GM18505 (cell line): Measurements from ENCODE around the gene RBM17.
"Not testable (repeated sequence)": the region's sequence is repeated elsewhere in the genome, so short reads cannot be mapped to it uniquely, and the experiment has no call there.

Experiments
- ATAC-seq: cut with Tn5 transposase; IDR thresholded peaks from one replicate; pipeline ENCODE4 v1.9.1; 2021; ENCODE audit not compliant: unreplicated experiment
- POLR2A ChIP-seq: IDR thresholded peaks from 4 replicates; pipeline ENCODE4 v1.6.1; 2011; ENCODE audit warnings: borderline replicate concordance; ENCODE audit not compliant: insufficient read depth, insufficient read length; ENCODE audit errors: extremely low read depth

RBM17 gene

GRCh38 chr10:6136215-6137201 lies 47.7 kb downstream of the RBM17 start:
- TF ChIP-seq POLR2A = no peak
- peak; percentile 50 for ATAC-seq

GRCh38 chr10:6138456-6138855 lies 49.6 kb downstream of the RBM17 start:
- TF ChIP-seq POLR2A = no peak
- ATAC-seq = no peak

DNA sequence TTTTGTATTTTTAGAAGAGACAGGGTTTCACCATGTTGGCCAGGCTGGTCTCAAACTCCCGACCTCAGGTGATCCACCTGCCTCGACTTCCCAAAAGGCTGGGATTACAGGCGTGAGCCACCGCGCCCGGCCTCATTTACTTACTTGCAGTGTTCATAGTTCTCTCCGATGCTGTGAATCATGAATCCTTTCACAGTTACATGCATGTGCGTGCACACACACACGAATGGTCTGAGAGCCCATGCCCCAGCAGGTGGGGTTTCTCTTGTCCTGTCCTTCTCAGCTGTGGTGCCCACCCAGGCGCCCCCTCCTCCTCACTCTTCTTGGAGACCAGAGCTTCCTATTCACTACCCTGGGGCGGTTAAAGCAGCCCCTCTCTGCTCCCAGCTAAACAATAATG lies 50.6 kb downstream of the RBM17 start:
- no peak for ATAC-seq
- no peak for TF ChIP-seq POLR2A

GRCh38 chr10:6140141-6140841 lies 51.5 kb downstream of the RBM17 start:
- ATAC-seq = no peak
- TF ChIP-seq POLR2A = no peak

DNA sequence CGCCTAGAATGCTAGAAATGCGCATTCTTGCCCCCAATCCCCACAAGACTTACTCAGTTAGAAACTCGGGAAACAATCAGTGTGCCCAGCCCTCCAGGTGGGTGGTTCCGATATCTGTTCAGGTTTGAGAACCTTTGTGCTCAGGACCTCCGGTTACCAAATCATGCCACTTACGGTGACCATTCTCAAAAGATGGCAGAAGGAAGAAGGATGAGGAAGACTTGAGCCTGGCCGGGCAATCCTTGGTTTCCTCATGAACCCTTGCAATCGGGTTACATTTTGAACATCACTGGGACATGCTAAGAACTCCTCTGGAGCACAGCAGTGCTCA lies 52.1 kb downstream of the RBM17 start:
- no peak for TF ChIP-seq POLR2A
- peak; percentile 2 for ATAC-seq

GRCh38 chr10:6141296-6142151 lies 52.7 kb downstream of the RBM17 start:
- no peak for TF ChIP-seq POLR2A
- ATAC-seq = peak; percentile 44

DNA sequence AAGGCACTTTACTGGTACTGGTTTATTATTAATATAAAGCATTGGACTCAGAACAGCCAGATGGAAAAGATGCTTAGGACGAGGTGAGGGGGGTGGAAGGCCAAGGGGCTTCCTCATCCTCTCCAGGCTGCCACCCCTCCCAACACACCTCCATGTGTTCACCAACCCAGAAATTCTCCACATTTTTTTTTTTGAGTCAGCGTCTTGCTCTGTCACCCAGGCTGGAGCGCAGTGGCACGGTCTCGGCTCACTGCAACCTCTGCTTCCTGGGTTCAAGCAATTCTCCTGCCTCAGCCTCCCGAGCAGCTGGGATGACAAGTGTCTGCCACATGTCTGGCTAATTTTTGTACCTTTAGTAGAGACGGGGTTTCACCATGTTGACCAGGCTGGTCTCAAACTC lies 53.4 kb downstream of the RBM17 start:
- ATAC-seq = not testable (repeated sequence)

DNA sequence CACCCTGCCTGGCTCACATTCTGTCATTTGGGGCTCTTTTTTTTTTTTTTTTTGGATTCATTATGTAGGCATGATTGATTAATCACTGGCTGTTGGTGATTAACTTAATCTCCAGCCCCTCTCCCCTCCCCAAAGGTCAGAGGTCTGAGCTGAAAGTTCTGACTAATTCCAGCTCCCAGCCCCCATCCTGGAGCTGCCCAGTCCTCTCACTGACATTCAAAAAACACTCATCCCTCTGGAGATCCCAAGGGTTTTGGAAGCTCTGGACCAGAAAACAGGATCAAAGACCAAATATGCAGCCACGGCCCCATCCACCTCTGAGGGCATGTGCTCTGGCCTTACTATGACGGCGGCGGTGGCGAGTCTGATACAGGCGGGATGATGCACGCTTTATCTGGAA lies 53.8 kb downstream of the RBM17 start:
- TF ChIP-seq POLR2A = no peak
- ATAC-seq = no peak

GRCh38 chr10:6143181-6143580 lies 54.3 kb downstream of the RBM17 start:
- ATAC-seq = no peak
- no peak for TF ChIP-seq POLR2A

GRCh38 chr10:6144406-6145165 lies 55.8 kb downstream of the RBM17 start:
- peak; percentile 79 for TF ChIP-seq POLR2A
- peak; percentile 66 for ATAC-seq

- ATAC-seq = no peak
These were observed 56.5 kb downstream of the RBM17 start for GRCh38 chr10:6145166-6145987.

More at GRCh38 chr10:6145166-6145987, 56.5 kb downstream of the RBM17 start:
- no peak for TF ChIP-seq POLR2A
